ENCODE data around the gene ABR. TPM values are rescaled to one million over a fixed set of nuclear protein-coding genes. Genes with fewer than 3 reads are reported as not detected.
A peak's percentile ranks its signal among the peaks of the same experiment; 100 is the strongest.

The ABR gene
- total and polyA plus RNA-seq, 2 of the 8 experiments (the other 6 are each of a cell fraction or from before 2014, with no cell fraction given), result 44.8 to 47.2 TPM

- TF ChIP-seq PHF8 (conservative IDR thresholded peaks at IDR 0.05; ENCODE audit: low read depth, low read length), result no peak
- TF ChIP-seq BCL11A (IDR thresholded peaks at IDR 0.05; ENCODE audit: low read depth in 2 of 2, low read length in 2 of 2), result no peak
- no peak for TF ChIP-seq MAFK (IDR thresholded peaks at IDR 0.05; ENCODE audit: low read depth, low read length)
- no peak for TF ChIP-seq SIRT6 (IDR thresholded peaks at IDR 0.05; ENCODE audit: low read length)
- TF ChIP-seq ATF2 (IDR thresholded peaks at IDR 0.05; ENCODE audit: low read length), result no peak
- TF ChIP-seq POLR2AphosphoS5 (IDR thresholded peaks at IDR 0.05; ENCODE audit: low read depth, low read length), result no peak
- TF ChIP-seq ZNF274 (IDR thresholded peaks at IDR 0.05; ENCODE audit: borderline replicate concordance, extremely low read depth, low read length), result no peak
- TF ChIP-seq SIX5 (IDR thresholded peaks at IDR 0.05; ENCODE audit: low read depth, low read length), result no peak
- TF ChIP-seq FOSL1 (IDR thresholded peaks at IDR 0.05; ENCODE audit: insufficient read depth, low read depth, low read length), result no peak
- TF ChIP-seq CBX8 (IDR thresholded peaks at IDR 0.05; ENCODE audit: borderline replicate concordance, low read depth, low read length), result no peak
- TF ChIP-seq BRCA1 (IDR thresholded peaks at IDR 0.05; ENCODE audit: low read depth, low read length), result no peak
- no peak for TF ChIP-seq JUN (IDR thresholded peaks at IDR 0.05; ENCODE audit: low read depth, low read length)
- no peak for TF ChIP-seq TCF12 (IDR thresholded peaks at IDR 0.05; ENCODE audit: low read depth, low read length)
- no peak for TF ChIP-seq ATF3 (IDR thresholded peaks at IDR 0.05; ENCODE audit: insufficient read depth, low read depth, low read length)
- TF ChIP-seq HDAC6 (IDR thresholded peaks at IDR 0.05; ENCODE audit: low read depth, low read length), result no peak
- no peak for TF ChIP-seq SP1 (IDR thresholded peaks at IDR 0.05; ENCODE audit: low read depth, low read length)
- TF ChIP-seq TBP (IDR thresholded peaks at IDR 0.05; ENCODE audit: low read depth, low read length), result no peak
- 0 out of 4 replicates have a peak, but pooled peaks of 1 of the 2 experiments have one; percentile 28 for TF ChIP-seq SIN3A (conservative IDR thresholded peaks at IDR 0.05 in 1 of 2, IDR thresholded peaks at IDR 0.05 in 1 of 2; ENCODE audit: low read depth in 1 of 2, low read length in 2 of 2)
- 0 out of 2 replicates have a peak, but pooled peaks have one; percentile 31 for TF ChIP-seq TAF1 (IDR thresholded peaks at IDR 0.05; ENCODE audit: low read depth, low read length)
- TF ChIP-seq BACH1 (IDR thresholded peaks at IDR 0.05; ENCODE audit: low read length), result no peak
These were observed 25.8 kb downstream of the ABR start (continued) for GRCh38 chr17:1153795-1154546.
